ENCODE results near the gene TSHZ1.
"Not testable (repeated sequence)": the region's sequence is repeated elsewhere in the genome, so short reads cannot be mapped to it uniquely, and the experiment has no call there.

Gene TSHZ1

DNA sequence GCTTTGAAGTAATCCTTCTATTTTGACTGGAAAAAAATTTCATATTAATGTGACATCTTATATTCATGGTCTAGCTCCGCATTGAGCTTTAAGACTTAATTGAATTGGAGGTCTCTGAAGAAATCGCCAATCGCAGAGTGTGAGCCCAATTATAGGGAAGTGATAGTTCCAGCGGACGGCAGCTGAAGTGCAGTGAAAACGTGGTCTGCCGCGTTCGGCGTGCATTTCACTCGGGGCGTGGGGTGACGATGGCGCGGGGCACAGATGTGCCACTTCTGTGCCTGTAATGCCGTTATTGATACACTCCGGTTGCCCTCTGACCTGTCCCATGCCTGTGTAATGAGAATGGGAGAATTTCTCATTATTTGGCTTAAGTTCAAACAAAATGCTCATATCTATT, 106.7 kb downstream of the TSHZ1 start:
- no peak for DNase-seq

DNA sequence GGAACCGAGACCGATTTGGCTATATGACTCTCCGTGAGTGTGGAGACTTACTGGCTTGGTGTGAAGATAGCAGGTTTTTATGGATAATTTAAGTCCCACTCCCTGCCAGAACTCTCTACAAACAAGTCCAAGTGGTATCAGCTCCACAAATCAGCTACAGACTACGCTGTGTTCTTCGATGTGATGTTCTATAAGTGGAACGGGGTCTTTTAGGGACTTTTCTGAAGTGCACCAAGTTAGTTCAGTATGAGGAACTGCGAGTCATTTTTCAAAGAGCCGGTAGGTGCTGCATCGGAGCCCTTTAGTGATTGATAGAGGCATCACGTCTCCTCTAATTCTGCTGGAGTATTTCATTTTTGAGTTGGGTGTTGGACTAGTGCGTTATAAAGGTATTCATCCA, 107.1 kb downstream of the TSHZ1 start:
- DNase-seq = no peak

DNA sequence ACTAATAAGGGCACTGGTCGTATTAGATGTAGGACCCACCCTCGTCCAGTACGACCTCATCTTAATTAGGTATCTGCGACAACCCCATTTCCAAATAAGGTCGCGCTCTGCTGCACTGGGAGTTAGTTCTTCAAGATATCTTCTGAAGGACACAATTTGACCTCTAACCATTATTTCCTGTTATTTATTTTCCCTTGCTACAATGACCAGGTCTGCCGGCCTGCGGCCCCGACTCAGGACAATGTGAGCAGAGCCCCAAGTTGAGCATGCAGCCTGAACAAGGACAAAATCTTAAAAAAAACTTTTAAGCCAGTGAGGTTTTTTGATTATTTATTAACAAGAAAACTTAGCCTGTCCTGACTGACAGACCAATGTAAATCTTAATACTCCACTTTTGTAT, 109.3 kb downstream of the TSHZ1 start:
- no peak for DNase-seq

DNA sequence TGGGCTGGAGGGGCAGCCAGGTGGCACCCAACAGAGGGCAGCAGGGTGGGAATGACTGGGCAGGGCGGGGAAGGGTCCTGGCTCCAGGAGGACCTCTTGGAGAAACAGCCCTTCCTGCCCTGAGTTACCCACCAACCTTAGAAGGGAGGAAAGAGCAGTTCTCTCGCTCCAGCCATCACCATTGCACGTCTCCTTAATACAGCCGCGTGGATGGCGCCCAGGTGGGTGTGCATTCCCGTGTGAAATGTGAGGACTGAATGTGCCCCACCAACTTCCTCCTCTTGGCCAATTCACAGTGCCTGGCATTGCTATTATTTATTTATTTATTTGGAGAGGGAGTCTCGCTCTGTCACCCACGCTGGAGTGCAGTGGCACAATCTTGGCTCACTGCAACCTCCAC, 109.9 kb downstream of the TSHZ1 start:
- no peak for DNase-seq

DNA sequence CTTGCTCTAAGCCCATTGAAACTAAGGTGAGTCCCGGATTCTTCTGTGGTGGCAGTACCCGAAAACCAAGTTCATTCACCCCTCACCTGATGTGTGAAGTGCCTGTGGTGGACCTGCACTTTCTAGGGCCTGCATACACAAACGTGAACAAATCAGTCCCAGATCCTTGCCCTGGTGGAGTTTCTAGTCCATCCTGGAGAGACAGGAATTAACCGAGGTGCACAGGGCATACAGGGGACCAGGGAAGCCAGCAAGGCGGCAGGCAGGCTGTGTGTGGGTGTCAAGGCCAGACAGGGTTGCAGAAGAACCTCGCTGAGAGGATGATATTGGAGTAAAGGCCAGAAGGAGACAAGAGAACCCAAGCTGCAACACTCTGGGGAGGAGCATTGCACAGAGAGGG, 110.8 kb downstream of the TSHZ1 start:
- no peak for DNase-seq

DNA sequence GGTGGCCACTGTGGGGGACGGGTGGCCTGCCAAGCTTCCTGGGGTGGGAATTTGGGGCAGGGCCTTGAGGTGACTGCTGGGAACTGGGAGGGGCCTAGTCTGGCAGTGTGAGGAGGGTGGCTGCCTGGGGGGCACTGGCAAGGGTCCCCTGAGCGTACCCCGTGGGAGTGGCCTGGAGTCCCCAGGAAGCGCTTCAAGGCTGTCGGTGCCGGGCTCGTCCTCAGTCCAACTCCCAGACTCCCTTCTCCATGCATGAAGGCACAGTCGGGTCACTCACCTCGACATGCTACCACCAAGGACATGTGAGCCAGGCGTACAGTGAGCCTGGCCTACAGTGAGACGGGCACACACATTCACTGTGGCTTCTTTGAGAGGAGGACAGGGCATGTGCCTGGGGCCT, 111.6 kb downstream of the TSHZ1 start:
- DNase-seq = no peak

DNA sequence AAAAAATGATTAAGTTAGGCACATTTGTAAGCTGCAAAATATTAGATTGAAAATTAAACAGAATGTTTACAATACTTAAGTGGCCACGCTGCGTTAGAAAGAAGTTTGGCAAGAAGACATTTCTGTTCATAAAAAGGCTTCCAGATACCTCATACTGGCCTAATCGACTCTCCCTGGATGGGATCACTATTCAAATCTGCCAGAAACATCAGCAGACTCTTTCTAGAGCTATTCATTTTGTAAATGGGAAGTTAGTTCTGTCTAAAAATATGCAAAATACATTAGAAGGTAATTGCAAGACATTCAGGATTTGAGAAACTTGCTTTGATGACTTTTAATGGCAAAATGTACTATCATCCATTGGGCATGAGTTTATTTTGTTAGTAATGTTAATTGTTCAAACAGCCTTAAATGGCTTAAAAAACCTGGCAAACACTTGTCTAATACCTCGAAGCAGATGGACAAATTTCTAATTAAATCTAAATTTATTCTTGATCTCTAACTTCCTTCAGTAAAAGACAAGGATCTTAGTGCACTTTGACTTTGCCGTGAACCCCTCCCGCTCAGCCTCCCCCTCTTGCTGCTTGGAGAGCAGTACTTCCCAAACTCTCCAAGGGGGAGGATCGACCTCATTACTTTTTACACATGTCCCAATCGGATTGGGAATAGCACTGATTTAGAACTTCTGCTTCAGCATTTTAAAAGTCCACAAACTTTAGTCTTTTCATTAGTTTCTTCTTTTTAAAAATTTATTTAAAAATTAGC, 113.4 kb downstream of the TSHZ1 start:
- no peak for DNase-seq

DNA sequence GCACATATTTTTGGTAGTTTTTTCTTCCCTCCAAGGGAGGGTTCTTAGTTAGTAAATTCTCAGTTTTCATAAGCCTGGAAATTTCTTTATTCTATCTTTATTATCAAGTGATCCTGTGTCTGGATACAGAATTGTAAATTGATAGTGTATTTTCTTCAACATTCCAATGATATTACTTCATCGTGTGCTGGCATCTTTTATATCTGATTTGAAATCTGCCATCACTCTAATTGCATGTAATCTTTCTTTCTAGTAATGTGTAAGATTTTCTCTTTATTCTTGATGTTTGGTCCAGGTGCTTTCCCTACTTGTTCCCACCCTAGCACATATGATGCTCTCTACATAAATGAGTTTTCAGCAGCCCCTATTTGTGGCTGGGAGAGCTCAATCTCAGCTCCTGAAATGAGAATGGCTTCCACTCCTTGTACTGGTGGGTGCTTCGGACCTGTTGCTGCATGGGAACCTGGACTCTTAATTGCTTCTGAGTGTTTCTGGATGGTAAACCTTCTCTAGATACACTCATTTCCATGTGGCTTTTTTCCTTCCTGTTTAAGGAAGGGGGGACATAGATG, 114.2 kb downstream of the TSHZ1 start:
- DNase-seq = no peak

DNA sequence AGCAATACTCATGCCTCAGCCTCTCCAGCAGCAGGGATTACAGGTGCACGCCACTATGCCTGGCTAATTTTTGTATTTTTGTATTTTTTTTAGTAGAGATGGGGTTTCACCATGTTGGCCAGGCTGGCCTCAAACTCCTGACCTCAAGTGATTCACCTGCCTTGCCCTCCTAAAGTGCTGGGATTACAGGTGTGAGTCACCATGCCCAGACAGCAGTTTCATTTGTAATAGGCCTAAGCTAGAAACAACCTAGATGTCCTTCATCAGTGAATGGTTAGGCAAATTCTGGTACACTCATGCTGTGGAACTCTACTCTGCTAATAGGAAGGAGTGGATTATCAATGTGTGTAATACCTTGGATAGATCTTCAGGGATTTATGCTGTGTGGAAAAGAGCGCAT, 119.2 kb downstream of the TSHZ1 start:
- DNase-seq = not testable (repeated sequence)

DNA sequence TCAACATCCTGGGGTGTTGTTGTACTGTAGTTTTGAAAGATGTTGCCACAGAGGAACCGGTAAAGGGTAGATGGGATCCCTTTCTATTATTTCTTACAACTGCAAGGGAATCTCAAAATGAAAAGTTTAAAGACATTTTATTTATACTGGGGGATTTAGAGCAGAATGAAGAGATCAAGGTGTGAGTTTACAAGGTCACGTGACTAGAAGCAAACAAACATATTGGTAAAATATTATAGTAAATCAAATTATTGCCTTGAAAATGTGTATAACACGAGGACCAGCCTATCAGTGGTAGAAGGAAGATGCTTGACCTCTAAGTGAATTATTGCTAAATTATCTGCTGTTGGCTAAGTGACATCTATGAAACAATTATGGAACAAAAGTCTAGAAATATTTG, 119.7 kb downstream of the TSHZ1 start:
- no peak for DNase-seq

DNA sequence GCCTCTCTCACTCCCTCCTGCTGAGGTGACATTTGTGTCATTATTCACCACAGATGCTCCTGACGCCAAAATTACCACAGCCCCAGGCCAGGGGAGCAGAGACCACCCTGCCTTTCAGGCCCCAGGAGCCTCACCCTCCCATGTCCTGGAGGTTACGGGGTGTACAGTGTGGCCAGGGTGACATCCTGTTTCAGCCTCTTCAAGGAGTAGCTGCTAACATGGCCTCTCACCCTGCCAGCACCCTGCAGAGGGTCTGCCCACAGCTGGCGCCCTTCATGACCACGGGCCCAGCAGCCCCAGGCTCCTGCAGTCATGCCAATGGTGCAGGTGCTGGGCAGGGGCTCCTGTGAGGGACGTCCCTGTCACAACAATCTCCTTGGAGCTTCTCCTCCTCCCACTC, 124.3 kb downstream of the TSHZ1 start:
- no peak for DNase-seq

DNA sequence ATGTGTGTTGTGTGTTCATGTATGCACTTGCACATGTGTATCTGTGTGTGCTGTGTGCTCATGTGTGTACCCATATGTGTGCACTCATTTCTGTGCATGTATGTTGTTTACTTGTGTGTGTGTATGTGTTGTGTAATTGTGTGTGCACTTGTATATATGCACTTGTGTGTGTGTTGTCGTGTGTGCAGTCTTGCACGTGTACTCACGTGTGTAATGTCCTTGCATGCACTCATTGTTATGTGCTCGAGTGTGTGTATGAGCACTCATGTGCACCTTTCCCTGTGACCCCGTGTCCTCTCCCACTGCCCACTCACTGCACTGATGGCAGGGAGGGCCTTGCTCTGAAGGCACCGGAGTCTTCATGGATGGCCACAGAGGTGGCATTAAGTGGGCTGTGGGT, 124.9 kb downstream of the TSHZ1 start:
- no peak for DNase-seq

DNA sequence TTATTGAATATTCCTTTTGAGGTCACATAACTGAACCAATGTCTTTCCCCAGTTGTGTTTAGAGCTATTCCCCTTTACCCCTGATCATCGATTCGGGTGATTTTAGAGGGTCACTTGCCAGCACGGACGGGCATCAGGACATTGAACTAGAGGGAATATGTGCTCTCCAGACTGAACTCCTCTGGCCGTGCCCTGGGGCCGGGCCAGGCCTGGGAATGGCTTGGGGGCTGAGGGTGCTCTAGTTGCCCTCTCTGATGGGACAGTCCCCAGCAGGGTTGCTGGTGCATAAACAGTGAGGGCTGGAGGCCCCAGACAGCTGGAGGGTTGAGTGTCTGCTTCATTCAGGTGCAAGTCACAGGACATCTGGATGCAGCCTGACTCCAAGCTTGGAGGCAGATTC, 126.2 kb downstream of the TSHZ1 start:
- DNase-seq = no peak

DNA sequence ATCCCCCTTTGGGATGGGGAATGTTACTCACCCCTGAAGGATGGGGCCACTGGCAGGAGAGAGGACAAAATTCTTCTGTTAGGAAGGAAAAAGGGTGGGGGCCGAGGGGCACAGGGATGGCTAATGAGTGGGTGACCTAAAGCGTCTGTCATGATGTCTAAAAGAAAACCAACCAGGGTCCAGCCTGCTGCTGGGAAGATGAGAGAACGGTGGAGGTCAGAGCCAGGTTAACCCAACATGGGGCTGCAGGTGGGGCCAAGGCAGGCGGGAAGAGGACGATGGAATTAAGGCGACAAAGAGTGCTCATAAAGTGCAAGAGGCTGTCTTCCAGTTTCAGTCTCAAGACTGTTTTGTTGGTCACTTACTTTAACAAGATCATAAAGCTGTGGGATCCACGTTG, 126.8 kb downstream of the TSHZ1 start:
- no peak for DNase-seq

DNA sequence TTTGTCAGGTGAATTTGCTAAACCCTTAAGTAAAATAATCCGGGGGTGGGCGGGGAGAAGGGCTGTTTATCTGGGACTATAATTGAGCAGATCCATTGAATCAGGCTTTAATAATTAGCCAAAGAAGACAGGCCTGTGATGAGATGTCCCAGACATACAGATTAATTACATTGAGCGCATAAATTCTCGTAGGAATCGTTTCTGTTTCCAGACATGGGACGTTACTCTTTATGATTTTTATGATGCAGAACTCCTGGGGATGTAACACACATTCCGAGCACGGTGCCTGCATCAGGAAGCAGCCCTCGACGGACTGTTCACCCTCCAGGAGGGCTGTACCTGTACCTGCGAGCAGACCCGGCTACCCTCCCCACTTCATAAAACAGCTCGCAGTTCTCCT, 128.0 kb downstream of the TSHZ1 start:
- no peak for DNase-seq
